Activated CD4-positive, alpha-beta T cell treated with anti-CD3 and anti-CD28 coated beads, Interleukin-2, amount 50 U/mL, for 1 hour (primary cell): ENCODE results near the gene SLC39A3.
"Not testable (repeated sequence)": the region's sequence is repeated elsewhere in the genome, so short reads cannot be mapped to it uniquely, and the experiment has no call there.

Experiments
- DNase-seq: peaks from one replicate; pipeline ENCODE4 v3.0.0-alpha.2; 2020

The SLC39A3 gene

GRCh38 chr19:2721570-2722540 is 18.0 kb downstream of the SLC39A3 start:
- DNase-seq: no peak

GRCh38 chr19:2720777-2721569 is 18.8 kb downstream of the SLC39A3 start, which contains the start of gene DIRAS1:
TSS of gene DIRAS1 (minus strand) at chr19:2721372. CDS start at chr19:2717806, 3,566 bp downstream.
- DNase-seq: no peak

- no peak for DNase-seq
Measured at GRCh38 chr19:2719920-2720776, 19.7 kb downstream of the SLC39A3 start.

- DNase-seq: no peak
Measured at GRCh38 chr19:2719232-2719735, 20.5 kb downstream of the SLC39A3 start.

- no peak for DNase-seq
Measured at GRCh38 chr19:2717638-2718541, 21.9 kb downstream of the SLC39A3 start.

- DNase-seq: no peak
Measured at GRCh38 chr19:2716722-2717637, 22.8 kb downstream of the SLC39A3 start.

- no peak for DNase-seq
Measured at GRCh38 chr19:2716275-2716650, 23.6 kb downstream of the SLC39A3 start.

GRCh38 chr19:2715470-2716274 is 24.1 kb downstream of the SLC39A3 start:
- DNase-seq: no peak

GRCh38 chr19:2714531-2715269 is 25.1 kb downstream of the SLC39A3 start:
- no peak for DNase-seq

GRCh38 chr19:2714102-2714501 is 25.7 kb downstream of the SLC39A3 start:
- not testable (repeated sequence) for DNase-seq

- not testable (repeated sequence) for DNase-seq
Measured at GRCh38 chr19:2713170-2713569, 26.6 kb downstream of the SLC39A3 start.

- no peak for DNase-seq
Measured at GRCh38 chr19:2711875-2712205, 28.0 kb downstream of the SLC39A3 start.

GRCh38 chr19:2711172-2711874 is 28.5 kb downstream of the SLC39A3 start:
- DNase-seq: no peak

- DNase-seq: no peak
Measured at GRCh38 chr19:2706251-2706650, 33.6 kb downstream of the SLC39A3 start.

- DNase-seq: no peak
Measured at GRCh38 chr19:2703691-2704216, 36.1 kb downstream of the SLC39A3 start.

GRCh38 chr19:2703077-2703437 is 36.8 kb downstream of the SLC39A3 start:
- DNase-seq: no peak

- peak; percentile 96 for DNase-seq
Measured at GRCh38 chr19:2702170-2703076, 37.4 kb downstream of the SLC39A3 start, which contains the start of gene GNG7. TSS of gene GNG7 (minus strand) at chr19:2702694. CDS start at chr19:2520688, 182,006 bp downstream.
